ENCODE data around the gene PTK7.

The PTK7 gene

DNA sequence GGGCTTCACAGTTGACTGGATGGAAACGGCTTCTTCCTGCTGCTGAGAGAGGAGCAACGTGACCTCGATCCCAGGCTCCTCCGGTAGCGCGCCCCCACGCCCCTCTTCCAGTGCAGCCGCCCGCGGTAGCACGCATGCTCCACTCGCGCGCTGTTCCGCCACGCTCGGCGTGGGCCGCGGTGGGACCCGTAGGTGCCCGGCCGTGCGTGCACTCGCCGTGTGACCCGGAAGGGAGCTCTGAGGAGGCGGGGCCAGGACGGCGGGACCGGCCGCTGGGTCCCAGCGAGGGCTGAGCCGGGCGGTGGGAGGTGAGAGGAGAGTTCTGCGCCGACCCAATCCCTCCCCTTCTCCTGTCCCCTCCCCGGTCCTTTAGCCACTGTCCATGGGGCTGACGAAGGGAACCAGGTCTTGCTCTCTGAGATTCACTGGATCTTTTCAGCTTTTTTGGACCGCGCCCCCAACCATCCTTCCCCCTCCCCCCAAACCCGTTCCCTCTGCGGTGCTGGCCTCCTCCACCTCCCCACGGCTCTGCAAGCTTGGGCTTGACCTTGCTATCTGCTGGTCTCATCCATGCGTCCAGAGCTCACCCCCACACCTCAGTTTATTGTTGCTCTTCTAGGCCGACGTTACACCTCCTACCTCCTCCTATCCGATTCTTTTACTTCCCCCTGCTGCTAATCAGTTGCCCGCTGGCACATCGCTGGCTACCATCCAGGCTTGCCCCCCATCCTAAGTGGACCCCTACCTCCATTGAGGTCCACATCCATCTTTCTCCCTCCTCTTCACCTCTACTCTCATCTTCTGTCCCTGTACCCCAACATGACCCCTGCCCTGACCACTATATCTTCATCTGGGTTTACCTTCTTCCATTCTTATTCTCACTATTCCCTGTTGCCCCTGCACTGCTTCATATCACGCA is 106.1 kb downstream of the PTK7 start, which contains the start of gene CUL9:
CUL9 (plus strand) TSS at position 255 of the 919 bp plus-strand sequence. CDS start 2,115 bp downstream, outside the sequence.
- TF ChIP-seq, protein P1, sequence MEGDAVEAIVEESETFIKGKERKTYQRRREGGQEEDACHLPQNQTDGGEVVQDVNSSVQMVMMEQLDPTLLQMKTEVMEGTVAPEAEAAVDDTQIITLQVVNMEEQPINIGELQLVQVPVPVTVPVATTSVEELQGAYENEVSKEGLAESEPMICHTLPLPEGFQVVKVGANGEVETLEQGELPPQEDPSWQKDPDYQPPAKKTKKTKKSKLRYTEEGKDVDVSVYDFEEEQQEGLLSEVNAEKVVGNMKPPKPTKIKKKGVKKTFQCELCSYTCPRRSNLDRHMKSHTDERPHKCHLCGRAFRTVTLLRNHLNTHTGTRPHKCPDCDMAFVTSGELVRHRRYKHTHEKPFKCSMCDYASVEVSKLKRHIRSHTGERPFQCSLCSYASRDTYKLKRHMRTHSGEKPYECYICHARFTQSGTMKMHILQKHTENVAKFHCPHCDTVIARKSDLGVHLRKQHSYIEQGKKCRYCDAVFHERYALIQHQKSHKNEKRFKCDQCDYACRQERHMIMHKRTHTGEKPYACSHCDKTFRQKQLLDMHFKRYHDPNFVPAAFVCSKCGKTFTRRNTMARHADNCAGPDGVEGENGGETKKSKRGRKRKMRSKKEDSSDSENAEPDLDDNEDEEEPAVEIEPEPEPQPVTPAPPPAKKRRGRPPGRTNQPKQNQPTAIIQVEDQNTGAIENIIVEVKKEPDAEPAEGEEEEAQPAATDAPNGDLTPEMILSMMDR (IDR thresholded peaks at IDR 0.05; ENCODE audit: insufficient read depth, missing control alignments), result no peak
- peak; percentile 91 for DNase-seq (ENCODE audit: insufficient read length, low spot score)
- no peak for FAIRE-seq

DNA sequence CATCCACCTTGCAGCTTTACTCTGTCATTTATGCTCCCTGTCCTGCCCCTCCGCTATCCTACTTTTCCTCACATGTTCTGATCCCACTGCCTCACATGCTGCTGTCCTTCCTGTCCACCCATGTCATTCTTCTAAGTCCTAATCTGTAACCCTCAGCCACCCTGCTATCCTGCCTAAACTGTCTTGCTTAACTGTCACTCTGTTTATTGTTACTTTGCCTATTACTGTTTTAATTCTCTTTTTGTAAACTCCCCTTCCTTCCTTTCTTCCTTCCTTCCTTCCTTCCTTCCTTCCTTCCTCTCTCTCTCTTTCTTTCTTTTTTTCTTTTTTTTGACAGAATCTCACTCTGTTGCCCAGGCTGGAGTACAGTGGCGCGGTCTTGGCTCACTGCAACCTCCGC is 107.3 kb downstream of the PTK7 start:
- FAIRE-seq, result no peak
- TF ChIP-seq, protein P1 (IDR thresholded peaks at IDR 0.05; ENCODE audit: insufficient read depth, missing control alignments), result no peak

DNA sequence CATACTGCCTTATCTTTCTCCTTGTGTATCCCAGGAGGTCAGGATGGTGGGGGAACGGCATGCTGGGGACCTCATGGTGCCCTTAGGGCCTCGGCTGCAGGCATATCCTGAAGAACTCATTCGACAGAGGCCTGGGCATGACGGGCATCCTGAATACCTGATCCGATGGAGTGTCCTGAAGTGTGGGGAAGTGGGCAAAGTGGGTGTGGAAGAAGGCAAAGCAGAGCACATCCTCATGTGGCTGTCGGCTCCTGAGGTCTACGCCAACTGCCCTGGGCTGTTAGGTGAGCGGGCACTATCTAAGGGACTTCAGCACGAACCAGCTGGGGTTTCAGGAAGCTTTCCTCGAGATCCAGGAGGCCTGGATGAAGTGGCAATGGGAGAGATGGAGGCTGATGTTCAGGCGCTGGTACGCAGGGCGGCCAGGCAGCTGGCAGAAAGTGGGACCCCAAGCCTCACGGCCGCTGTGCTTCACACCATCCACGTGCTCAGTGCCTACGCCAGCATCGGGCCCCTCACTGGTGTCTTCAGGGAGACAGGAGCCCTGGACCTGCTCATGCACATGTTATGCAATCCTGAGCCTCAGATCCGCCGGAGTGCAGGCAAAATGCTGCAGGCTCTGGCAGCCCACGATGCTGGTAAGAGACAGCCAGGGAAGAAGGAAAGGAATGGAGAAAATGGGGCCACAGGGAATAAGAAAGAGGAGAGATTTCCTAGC is 108.3 kb downstream of the PTK7 start:
- TF ChIP-seq, protein P1 (IDR thresholded peaks at IDR 0.05; ENCODE audit: insufficient read depth, missing control alignments), result no peak
- DNase-seq (ENCODE audit: insufficient read length, low spot score) (no peak), FAIRE-seq (no peak)

More for the DNA sequence above, 107.3 kb downstream of the PTK7 start:
- no peak for DNase-seq (ENCODE audit: insufficient read length, low spot score)

DNA sequence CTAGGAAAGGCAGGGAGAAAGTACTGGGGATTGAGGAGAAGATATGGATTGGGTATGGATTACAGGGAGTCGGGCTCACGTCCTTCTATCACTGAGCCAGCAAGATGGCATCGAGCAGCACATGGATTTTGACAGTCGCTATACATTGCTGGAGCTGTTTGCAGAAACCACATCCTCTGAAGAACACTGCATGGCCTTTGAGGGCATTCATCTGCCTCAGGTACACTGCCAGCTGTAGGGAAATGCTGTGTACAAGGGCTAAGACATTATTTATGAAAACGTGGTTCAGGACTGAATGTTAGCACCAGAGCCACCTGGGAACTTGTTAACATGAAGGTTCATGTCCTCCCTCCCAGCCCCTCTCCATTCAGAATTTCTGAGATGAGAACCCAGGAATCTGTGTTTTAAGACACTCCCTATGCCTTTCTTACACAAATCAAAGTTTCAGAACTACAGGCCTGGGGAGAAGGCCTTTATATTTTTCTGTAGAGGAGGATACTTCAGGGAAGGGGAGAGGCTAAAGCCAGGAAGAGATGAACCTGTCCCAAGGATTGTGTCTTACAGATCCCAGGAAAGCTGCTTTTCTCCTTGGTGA is 109.4 kb downstream of the PTK7 start:
- no peak for FAIRE-seq
- DNase-seq (ENCODE audit: insufficient read length, low spot score), result no peak
- TF ChIP-seq, protein P1 (IDR thresholded peaks at IDR 0.05; ENCODE audit: insufficient read depth, missing control alignments), result no peak

GRCh38 chr6:43186019-43186418 is 109.9 kb downstream of the PTK7 start:
- TF ChIP-seq, protein P1 (IDR thresholded peaks at IDR 0.05; ENCODE audit: insufficient read depth, missing control alignments), result no peak
- no peak for DNase-seq (ENCODE audit: insufficient read length, low spot score)
- FAIRE-seq, result no peak

DNA sequence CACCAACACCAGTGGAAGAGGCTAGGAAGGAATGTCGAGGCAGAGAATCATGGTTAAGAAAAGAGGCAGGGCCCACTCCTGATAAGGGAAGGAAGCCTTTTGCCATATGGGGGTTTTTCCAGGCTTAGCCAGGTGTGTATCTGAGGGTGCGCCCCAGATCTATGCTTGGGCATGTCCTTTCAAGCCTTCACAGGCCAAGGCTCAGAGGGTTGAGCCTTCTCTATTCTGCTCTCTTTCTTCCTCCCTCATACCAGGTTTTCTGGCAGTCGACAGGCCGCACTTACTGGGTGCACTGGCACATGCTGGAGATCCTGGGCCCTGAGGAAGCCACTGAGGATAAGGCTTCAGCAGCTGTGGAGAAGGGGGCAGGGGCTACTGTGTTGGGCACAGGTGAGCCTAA is 110.6 kb downstream of the PTK7 start:
- FAIRE-seq (no peak), DNase-seq (ENCODE audit: insufficient read length, low spot score) (no peak)
- TF ChIP-seq, protein P1 (IDR thresholded peaks at IDR 0.05; ENCODE audit: insufficient read depth, missing control alignments), result no peak
